GM18873 (cell line): ENCODE measurements around the gene ZNF598.

Experiments used
- ATAC-seq: cut with Tn5 transposase; IDR thresholded peaks from one replicate; pipeline ENCODE4 v1.9.1; 2021; ENCODE audit warnings: mild to moderate bottlenecking, moderate library complexity, moderate number of reproducible peaks; ENCODE audit not compliant: unreplicated experiment, low FRiP score

The ZNF598 gene

GRCh38 chr16:1978476-1979120 lies 31.0 kb downstream of the ZNF598 start:
- ATAC-seq: no peak

GRCh38 chr16:1977875-1978268 lies 31.7 kb downstream of the ZNF598 start:
- no peak for ATAC-seq

GRCh38 chr16:1976951-1977874 lies 32.4 kb downstream of the ZNF598 start:
- no peak for ATAC-seq

GRCh38 chr16:1976216-1976520 lies 33.5 kb downstream of the ZNF598 start:
- no peak for ATAC-seq

- ATAC-seq: no peak
Observed at GRCh38 chr16:1975432-1976215, 34.0 kb downstream of the ZNF598 start.

GRCh38 chr16:1974157-1975070 lies 35.2 kb downstream of the ZNF598 start:
- no peak for ATAC-seq

GRCh38 chr16:1973461-1974156 lies 36.0 kb downstream of the ZNF598 start:
- ATAC-seq: no peak

- no peak for ATAC-seq
Observed at GRCh38 chr16:1972490-1972877, 37.1 kb downstream of the ZNF598 start.

GRCh38 chr16:1971796-1972489 lies 37.7 kb downstream of the ZNF598 start, which contains the start of gene TBL3:
TBL3 (plus strand) TSS chr16:1972053; CDS start chr16:1972165, 112 bp downstream.
- ATAC-seq: peak; percentile 51

- ATAC-seq: no peak
Observed at GRCh38 chr16:1968146-1968953, 41.3 kb downstream of the ZNF598 start.

- ATAC-seq: no peak
Observed at GRCh38 chr16:1966460-1966859, 43.2 kb downstream of the ZNF598 start, which contains the start of gene RNF151. RNF151 (plus strand) TSS chr16:1966856; CDS start chr16:1966882, 26 bp downstream.

GRCh38 chr16:1965396-1966001 lies 44.1 kb downstream of the ZNF598 start:
- no peak for ATAC-seq

GRCh38 chr16:1964506-1965395 lies 44.9 kb downstream of the ZNF598 start, which contains the start of gene RPS2:
RPS2 (minus strand) TSS chr16:1964826; CDS start chr16:1964625, 201 bp downstream.
- ATAC-seq: peak; percentile 73

- peak; percentile 2 for ATAC-seq
Observed at GRCh38 chr16:1963806-1964505, 45.7 kb downstream of the ZNF598 start.
